ENCODE measurements around the gene ZDHHC14. TPM values are rescaled to one million over a fixed set of nuclear protein-coding genes. Genes with fewer than 3 reads are reported as not detected.

Gene ZDHHC14
- total and polyA plus RNA-seq, 2 experiments from 2014 or later = 3.0 to 7.4 TPM

DNA sequence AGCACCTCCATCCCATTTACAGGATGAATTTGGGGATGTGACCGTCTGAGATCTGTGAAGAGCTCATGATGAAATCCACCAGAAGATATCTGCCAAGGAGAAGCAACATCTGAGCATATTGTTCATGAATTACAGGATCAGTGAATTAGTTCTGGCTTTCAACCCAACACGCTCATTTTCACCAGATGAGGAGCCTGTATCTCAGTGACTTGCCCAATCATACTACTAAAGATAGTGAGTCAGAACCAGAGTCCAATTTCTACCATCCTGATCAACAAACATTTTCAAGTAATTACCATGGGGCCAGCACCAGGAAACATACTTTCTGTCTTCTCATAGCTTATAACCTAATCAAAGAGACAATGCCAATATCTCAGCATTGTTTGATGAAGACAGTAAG lies 116.6 kb downstream of the ZDHHC14 start:
- Mint-ChIP-seq H3K4me1 (peaks cover 4% of the 10 kb centered on the region), H3K4me3 (no peak overlapping the region)
- no peak for DNase-seq (ENCODE audit: low spot score)

More for the DNA sequence above, 116.6 kb downstream of the ZDHHC14 start:
- ATAC-seq = no peak
- TF ChIP-seq, protein P1, sequence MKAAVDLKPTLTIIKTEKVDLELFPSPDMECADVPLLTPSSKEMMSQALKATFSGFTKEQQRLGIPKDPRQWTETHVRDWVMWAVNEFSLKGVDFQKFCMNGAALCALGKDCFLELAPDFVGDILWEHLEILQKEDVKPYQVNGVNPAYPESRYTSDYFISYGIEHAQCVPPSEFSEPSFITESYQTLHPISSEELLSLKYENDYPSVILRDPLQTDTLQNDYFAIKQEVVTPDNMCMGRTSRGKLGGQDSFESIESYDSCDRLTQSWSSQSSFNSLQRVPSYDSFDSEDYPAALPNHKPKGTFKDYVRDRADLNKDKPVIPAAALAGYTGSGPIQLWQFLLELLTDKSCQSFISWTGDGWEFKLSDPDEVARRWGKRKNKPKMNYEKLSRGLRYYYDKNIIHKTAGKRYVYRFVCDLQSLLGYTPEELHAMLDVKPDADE (IDR thresholded peaks at IDR 0.05) = no peak
- TF ChIP-seq ZNF114 (CRISPR knock-in tag; IDR thresholded peaks at IDR 0.05) (no peak), EZH2phosphoT487 (IDR thresholded peaks at IDR 0.05; ENCODE audit: unreplicated experiment) (no peak), NANOG (IDR thresholded peaks at IDR 0.05; ENCODE audit: borderline replicate concordance) (no peak), EZH2 (IDR thresholded peaks at IDR 0.05; ENCODE audit: low read depth, unreplicated experiment) (no peak), JUNB (IDR thresholded peaks at IDR 0.05; ENCODE audit: unreplicated experiment) (no peak), POLR2AphosphoS5 (IDR thresholded peaks at IDR 0.05; ENCODE audit: low read depth) (no peak), CREB1 (CRISPR knock-in tag; IDR thresholded peaks at IDR 0.05; ENCODE audit: low read depth) (no peak), ZNF331 (CRISPR knock-in tag; IDR thresholded peaks at IDR 0.05; ENCODE audit: low read depth) (no peak), STAT1 (IDR thresholded peaks at IDR 0.05; ENCODE audit: unreplicated experiment) (no peak)
- TF ChIP-seq, protein P2, sequence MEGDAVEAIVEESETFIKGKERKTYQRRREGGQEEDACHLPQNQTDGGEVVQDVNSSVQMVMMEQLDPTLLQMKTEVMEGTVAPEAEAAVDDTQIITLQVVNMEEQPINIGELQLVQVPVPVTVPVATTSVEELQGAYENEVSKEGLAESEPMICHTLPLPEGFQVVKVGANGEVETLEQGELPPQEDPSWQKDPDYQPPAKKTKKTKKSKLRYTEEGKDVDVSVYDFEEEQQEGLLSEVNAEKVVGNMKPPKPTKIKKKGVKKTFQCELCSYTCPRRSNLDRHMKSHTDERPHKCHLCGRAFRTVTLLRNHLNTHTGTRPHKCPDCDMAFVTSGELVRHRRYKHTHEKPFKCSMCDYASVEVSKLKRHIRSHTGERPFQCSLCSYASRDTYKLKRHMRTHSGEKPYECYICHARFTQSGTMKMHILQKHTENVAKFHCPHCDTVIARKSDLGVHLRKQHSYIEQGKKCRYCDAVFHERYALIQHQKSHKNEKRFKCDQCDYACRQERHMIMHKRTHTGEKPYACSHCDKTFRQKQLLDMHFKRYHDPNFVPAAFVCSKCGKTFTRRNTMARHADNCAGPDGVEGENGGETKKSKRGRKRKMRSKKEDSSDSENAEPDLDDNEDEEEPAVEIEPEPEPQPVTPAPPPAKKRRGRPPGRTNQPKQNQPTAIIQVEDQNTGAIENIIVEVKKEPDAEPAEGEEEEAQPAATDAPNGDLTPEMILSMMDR (conservative IDR thresholded peaks at IDR 0.05; ENCODE audit: low read depth in 2 of 2) = no peak
- TF ChIP-seq, protein P3, sequence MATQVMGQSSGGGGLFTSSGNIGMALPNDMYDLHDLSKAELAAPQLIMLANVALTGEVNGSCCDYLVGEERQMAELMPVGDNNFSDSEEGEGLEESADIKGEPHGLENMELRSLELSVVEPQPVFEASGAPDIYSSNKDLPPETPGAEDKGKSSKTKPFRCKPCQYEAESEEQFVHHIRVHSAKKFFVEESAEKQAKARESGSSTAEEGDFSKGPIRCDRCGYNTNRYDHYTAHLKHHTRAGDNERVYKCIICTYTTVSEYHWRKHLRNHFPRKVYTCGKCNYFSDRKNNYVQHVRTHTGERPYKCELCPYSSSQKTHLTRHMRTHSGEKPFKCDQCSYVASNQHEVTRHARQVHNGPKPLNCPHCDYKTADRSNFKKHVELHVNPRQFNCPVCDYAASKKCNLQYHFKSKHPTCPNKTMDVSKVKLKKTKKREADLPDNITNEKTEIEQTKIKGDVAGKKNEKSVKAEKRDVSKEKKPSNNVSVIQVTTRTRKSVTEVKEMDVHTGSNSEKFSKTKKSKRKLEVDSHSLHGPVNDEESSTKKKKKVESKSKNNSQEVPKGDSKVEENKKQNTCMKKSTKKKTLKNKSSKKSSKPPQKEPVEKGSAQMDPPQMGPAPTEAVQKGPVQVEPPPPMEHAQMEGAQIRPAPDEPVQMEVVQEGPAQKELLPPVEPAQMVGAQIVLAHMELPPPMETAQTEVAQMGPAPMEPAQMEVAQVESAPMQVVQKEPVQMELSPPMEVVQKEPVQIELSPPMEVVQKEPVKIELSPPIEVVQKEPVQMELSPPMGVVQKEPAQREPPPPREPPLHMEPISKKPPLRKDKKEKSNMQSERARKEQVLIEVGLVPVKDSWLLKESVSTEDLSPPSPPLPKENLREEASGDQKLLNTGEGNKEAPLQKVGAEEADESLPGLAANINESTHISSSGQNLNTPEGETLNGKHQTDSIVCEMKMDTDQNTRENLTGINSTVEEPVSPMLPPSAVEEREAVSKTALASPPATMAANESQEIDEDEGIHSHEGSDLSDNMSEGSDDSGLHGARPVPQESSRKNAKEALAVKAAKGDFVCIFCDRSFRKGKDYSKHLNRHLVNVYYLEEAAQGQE (IDR thresholded peaks at IDR 0.05; ENCODE audit: unreplicated experiment) = no peak
- TF ChIP-seq, protein P4, sequence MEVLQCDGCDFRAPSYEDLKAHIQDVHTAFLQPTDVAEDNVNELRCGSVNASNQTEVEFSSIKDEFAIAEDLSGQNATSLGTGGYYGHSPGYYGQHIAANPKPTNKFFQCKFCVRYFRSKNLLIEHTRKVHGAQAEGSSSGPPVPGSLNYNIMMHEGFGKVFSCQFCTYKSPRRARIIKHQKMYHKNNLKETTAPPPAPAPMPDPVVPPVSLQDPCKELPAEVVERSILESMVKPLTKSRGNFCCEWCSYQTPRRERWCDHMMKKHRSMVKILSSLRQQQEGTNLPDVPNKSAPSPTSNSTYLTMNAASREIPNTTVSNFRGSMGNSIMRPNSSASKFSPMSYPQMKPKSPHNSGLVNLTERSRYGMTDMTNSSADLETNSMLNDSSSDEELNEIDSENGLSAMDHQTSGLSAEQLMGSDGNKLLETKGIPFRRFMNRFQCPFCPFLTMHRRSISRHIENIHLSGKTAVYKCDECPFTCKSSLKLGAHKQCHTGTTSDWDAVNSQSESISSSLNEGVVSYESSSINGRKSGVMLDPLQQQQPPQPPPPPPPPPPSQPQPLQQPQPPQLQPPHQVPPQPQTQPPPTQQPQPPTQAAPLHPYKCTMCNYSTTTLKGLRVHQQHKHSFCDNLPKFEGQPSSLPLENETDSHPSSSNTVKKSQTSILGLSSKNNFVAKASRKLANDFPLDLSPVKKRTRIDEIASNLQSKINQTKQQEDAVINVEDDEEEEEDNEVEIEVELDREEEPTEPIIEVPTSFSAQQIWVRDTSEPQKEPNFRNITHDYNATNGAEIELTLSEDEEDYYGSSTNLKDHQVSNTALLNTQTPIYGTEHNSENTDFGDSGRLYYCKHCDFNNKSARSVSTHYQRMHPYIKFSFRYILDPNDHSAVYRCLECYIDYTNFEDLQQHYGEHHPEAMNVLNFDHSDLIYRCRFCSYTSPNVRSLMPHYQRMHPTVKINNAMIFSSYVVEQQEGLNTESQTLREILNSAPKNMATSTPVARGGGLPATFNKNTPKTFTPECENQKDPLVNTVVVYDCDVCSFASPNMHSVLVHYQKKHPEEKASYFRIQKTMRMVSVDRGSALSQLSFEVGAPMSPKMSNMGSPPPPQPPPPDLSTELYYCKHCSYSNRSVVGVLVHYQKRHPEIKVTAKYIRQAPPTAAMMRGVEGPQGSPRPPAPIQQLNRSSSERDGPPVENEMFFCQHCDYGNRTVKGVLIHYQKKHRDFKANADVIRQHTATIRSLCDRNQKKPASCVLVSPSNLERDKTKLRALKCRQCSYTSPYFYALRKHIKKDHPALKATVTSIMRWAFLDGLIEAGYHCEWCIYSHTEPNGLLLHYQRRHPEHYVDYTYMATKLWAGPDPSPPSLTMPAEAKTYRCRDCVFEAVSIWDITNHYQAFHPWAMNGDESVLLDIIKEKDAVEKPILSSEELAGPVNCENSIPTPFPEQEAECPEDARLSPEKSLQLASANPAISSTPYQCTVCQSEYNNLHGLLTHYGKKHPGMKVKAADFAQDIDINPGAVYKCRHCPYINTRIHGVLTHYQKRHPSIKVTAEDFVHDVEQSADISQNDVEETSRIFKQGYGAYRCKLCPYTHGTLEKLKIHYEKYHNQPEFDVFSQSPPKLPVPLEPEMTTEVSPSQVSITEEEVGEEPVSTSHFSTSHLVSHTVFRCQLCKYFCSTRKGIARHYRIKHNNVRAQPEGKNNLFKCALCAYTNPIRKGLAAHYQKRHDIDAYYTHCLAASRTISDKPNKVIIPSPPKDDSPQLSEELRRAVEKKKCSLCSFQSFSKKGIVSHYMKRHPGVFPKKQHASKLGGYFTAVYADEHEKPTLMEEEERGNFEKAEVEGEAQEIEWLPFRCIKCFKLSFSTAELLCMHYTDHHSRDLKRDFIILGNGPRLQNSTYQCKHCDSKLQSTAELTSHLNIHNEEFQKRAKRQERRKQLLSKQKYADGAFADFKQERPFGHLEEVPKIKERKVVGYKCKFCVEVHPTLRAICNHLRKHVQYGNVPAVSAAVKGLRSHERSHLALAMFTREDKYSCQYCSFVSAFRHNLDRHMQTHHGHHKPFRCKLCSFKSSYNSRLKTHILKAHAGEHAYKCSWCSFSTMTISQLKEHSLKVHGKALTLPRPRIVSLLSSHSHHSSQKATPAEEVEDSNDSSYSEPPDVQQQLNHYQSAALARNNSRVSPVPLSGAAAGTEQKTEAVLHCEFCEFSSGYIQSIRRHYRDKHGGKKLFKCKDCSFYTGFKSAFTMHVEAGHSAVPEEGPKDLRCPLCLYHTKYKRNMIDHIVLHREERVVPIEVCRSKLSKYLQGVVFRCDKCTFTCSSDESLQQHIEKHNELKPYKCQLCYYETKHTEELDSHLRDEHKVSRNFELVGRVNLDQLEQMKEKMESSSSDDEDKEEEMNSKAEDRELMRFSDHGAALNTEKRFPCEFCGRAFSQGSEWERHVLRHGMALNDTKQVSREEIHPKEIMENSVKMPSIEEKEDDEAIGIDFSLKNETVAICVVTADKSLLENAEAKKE (CRISPR knock-in tag; IDR thresholded peaks at IDR 0.05) = no peak
- H3K9me2 ChIP-seq (ENCODE audit: insufficient read depth) = peaks cover 8% of the 10 kb centered on the region; the same call in 1 of the 2 replicates
- Mint-ChIP-seq H3K36me3 (ENCODE audit: low read depth) (0 out of 3 replicates have a peak, but pooled peaks cover 3% of the 10 kb centered on the region), H3K9me3 (0 out of 3 replicates have a peak, but pooled peaks cover 3% of the 10 kb centered on the region), H3K27ac (no peak overlapping the region), H3K27me3 (ENCODE audit: insufficient read depth, low read depth, poor library complexity) (peaks cover 3% of the 10 kb centered on the region)
- no peaks in the 10 kb centered on the region for H4K20me1 ChIP-seq (replicated peaks; ENCODE audit: insufficient read depth)
- H3F3A ChIP-seq (replicated peaks; ENCODE audit: low read depth) = no peaks in the 10 kb centered on the region
- H3K79me2 ChIP-seq (replicated peaks; ENCODE audit: insufficient read depth) = no peaks in the 10 kb centered on the region
- no peak overlapping the region for H3K4me3 ChIP-seq
- H3K4me2 ChIP-seq = no peak overlapping the region
- no peaks in the 10 kb centered on the region for H3K36me3 ChIP-seq (ENCODE audit: insufficient read depth)
- H3K27me3 ChIP-seq (ENCODE audit: insufficient read depth) = no peaks in the 10 kb centered on the region
- H3K4me1 ChIP-seq (ENCODE audit: insufficient read depth) = no peaks in the 10 kb centered on the region
- no peak overlapping the region for H2AFZ ChIP-seq
- H3K27ac ChIP-seq (ENCODE audit: low read depth) = no peak overlapping the region
